ENCODE measurements around the gene EXOC3L4.

Gene EXOC3L4

DNA sequence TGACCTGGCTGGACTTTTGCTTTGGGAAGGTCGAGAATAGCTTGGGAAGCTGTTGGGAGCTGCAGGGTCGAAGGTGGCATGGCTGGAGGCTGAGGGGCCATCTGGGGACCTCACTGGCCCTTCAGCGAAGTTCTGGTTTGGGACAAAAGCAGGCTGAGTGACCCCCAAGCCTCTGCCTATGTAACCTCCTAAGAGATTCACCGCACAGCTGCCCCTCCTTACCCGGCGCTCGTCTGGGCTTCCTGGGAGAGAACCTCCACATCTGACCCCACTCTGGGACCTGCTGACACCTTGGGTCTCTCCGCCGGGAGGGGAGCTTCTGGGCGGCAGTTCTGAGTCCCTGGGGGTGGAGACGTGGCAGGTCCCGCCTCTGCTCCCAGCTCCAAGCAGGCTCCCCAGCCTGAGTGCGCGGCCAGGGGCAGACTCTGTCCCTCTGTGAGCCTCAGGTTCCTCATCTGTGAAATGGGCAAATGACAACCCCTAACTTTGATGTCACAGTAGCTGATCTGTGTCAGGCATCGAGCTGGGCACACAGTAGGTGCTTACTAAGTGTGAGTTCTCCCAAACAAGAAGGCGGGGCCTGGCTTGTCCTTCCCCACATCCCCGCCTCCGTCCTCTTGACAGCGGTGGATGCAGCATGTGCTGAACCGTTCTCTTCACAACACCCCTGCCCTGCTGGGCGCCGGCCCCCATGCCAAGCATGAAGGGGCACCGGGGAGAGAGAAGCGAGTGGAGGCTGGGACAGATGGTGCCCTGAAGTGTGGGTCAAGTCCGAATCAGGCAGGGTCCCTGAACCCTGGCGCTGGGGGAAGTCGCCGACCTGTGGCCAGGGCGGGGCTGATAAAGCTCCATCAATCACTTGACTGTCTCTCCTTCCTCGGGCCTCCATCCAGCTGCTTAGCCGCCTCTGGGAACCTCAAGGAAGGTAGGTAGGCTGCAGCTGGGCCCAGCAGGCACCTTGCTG lies 3.8 kb downstream of the EXOC3L4 start:
- no peak for ATAC-seq
- TF ChIP-seq, protein P1, sequence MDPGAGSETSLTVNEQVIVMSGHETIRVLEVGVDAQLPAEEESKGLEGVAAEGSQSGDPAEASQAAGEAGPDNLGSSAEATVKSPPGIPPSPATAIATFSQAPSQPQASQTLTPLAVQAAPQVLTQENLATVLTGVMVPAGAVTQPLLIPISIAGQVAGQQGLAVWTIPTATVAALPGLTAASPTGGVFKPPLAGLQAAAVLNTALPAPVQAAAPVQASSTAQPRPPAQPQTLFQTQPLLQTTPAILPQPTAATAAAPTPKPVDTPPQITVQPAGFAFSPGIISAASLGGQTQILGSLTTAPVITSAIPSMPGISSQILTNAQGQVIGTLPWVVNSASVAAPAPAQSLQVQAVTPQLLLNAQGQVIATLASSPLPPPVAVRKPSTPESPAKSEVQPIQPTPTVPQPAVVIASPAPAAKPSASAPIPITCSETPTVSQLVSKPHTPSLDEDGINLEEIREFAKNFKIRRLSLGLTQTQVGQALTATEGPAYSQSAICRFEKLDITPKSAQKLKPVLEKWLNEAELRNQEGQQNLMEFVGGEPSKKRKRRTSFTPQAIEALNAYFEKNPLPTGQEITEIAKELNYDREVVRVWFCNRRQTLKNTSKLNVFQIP (CRISPR knock-in tag; IDR thresholded peaks at IDR 0.05; ENCODE audit: borderline replicate concordance, low read depth), result no peak
- TF ChIP-seq ISL1 (CRISPR knock-in tag; IDR thresholded peaks at IDR 0.05) (no peak), OSR1 (CRISPR knock-in tag; IDR thresholded peaks at IDR 0.05) (no peak), ESRRG (CRISPR knock-in tag; IDR thresholded peaks at IDR 0.05) (no peak), ZNF8 (CRISPR knock-in tag; IDR thresholded peaks at IDR 0.05) (no peak), PPARA (CRISPR knock-in tag; IDR thresholded peaks at IDR 0.05; ENCODE audit: borderline replicate concordance) (no peak), TCF4 (CRISPR knock-in tag; IDR thresholded peaks at IDR 0.05; ENCODE audit: borderline replicate concordance) (no peak), ZFP30 (CRISPR knock-in tag; IDR thresholded peaks at IDR 0.05) (no peak), TSHZ2 (CRISPR knock-in tag; IDR thresholded peaks at IDR 0.05) (no peak), RARB (CRISPR knock-in tag; IDR thresholded peaks at IDR 0.05) (no peak)
- TF ChIP-seq, protein P2, sequence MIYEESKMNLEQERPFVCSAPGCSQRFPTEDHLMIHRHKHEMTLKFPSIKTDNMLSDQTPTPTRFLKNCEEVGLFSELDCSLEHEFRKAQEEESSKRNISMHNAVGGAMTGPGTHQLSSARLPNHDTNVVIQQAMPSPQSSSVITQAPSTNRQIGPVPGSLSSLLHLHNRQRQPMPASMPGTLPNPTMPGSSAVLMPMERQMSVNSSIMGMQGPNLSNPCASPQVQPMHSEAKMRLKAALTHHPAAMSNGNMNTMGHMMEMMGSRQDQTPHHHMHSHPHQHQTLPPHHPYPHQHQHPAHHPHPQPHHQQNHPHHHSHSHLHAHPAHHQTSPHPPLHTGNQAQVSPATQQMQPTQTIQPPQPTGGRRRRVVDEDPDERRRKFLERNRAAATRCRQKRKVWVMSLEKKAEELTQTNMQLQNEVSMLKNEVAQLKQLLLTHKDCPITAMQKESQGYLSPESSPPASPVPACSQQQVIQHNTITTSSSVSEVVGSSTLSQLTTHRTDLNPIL (CRISPR knock-in tag; IDR thresholded peaks at IDR 0.05; ENCODE audit: low read depth), result no peak

DNA sequence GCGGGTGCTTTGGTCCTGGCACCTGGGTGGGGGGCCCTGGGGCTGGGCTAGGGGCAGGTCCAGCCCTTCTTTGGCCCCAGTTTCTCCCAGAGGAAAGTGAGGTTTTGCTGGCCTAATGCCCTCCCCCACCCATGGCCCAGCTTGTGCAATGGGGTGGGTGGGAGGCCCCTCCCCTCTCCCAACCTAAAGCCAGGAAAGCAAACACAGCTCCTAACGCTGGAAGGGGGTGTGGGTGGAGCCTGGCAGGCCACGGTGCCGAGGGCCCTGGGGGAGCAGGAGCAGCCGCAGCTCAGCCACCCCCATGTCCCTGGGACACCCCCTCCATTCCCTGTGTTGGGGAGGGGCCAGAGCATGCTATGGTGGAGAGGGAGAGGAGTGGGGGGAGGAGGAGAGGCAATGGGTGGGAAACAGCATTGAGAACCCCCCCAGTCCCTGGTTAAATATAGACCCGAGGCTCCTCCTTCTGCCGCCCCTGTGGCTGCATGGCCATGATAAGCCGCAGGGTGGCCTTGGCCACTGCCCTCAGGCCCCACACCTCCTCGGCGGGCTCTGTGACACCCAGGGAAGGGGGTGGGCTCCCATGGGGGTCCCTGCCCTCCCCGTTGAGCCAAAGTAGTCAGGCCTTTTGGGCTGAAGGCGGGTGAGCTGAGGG lies 4.7 kb downstream of the EXOC3L4 start:
- ATAC-seq, result no peak
- TF ChIP-seq, protein P3, sequence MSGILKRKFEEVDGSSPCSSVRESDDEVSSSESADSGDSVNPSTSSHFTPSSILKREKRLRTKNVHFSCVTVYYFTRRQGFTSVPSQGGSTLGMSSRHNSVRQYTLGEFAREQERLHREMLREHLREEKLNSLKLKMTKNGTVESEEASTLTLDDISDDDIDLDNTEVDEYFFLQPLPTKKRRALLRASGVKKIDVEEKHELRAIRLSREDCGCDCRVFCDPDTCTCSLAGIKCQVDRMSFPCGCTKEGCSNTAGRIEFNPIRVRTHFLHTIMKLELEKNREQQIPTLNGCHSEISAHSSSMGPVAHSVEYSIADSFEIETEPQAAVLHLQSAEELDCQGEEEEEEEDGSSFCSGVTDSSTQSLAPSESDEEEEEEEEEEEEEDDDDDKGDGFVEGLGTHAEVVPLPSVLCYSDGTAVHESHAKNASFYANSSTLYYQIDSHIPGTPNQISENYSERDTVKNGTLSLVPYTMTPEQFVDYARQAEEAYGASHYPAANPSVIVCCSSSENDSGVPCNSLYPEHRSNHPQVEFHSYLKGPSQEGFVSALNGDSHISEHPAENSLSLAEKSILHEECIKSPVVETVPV (CRISPR knock-in tag; IDR thresholded peaks at IDR 0.05), result no peak
- no peak for TF ChIP-seq ZFP30 (CRISPR knock-in tag; IDR thresholded peaks at IDR 0.05)
- no peak for TF ChIP-seq CSDC2 (CRISPR knock-in tag; IDR thresholded peaks at IDR 0.05)
- no peak for TF ChIP-seq ZFP3 (CRISPR knock-in tag; IDR thresholded peaks at IDR 0.05)
- no peak for TF ChIP-seq ZC3H10 (CRISPR knock-in tag; IDR thresholded peaks at IDR 0.05)
- TF ChIP-seq ISL1 (CRISPR knock-in tag; IDR thresholded peaks at IDR 0.05), result no peak
- no peak for TF ChIP-seq RARB (CRISPR knock-in tag; IDR thresholded peaks at IDR 0.05)
- TF ChIP-seq GLIS3 (CRISPR knock-in tag; IDR thresholded peaks at IDR 0.05), result no peak
- no peak for TF ChIP-seq OSR1 (CRISPR knock-in tag; IDR thresholded peaks at IDR 0.05)
- no peak for TF ChIP-seq TSHZ2 (CRISPR knock-in tag; IDR thresholded peaks at IDR 0.05)
- no peak for TF ChIP-seq TOX (CRISPR knock-in tag; IDR thresholded peaks at IDR 0.05; ENCODE audit: borderline replicate concordance)
- TF ChIP-seq, protein P4, sequence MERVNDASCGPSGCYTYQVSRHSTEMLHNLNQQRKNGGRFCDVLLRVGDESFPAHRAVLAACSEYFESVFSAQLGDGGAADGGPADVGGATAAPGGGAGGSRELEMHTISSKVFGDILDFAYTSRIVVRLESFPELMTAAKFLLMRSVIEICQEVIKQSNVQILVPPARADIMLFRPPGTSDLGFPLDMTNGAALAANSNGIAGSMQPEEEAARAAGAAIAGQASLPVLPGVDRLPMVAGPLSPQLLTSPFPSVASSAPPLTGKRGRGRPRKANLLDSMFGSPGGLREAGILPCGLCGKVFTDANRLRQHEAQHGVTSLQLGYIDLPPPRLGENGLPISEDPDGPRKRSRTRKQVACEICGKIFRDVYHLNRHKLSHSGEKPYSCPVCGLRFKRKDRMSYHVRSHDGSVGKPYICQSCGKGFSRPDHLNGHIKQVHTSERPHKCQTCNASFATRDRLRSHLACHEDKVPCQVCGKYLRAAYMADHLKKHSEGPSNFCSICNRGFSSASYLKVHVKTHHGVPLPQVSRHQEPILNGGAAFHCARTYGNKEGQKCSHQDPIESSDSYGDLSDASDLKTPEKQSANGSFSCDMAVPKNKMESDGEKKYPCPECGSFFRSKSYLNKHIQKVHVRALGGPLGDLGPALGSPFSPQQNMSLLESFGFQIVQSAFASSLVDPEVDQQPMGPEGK (CRISPR knock-in tag; IDR thresholded peaks at IDR 0.05; ENCODE audit: borderline replicate concordance), result no peak
- no peak for TF ChIP-seq ESRRG (CRISPR knock-in tag; IDR thresholded peaks at IDR 0.05)
- TF ChIP-seq, protein P1 (CRISPR knock-in tag; IDR thresholded peaks at IDR 0.05; ENCODE audit: borderline replicate concordance, low read depth), result no peak
- TF ChIP-seq ARNTL (CRISPR knock-in tag; IDR thresholded peaks at IDR 0.05; ENCODE audit: borderline replicate concordance, low read depth), result no peak
- TF ChIP-seq TCF4 (CRISPR knock-in tag; IDR thresholded peaks at IDR 0.05; ENCODE audit: borderline replicate concordance), result no peak
- TF ChIP-seq, protein P2 (CRISPR knock-in tag; IDR thresholded peaks at IDR 0.05; ENCODE audit: low read depth), result no peak
- no peak for TF ChIP-seq PPARA (CRISPR knock-in tag; IDR thresholded peaks at IDR 0.05; ENCODE audit: borderline replicate concordance)
